ENCODE results near the gene FMN1. TPM values are rescaled to one million over a fixed set of nuclear protein-coding genes. Genes with fewer than 3 reads are reported as not detected.

The FMN1 gene
- polyA plus RNA-seq, 1 experiment: 3.7 TPM

DNA sequence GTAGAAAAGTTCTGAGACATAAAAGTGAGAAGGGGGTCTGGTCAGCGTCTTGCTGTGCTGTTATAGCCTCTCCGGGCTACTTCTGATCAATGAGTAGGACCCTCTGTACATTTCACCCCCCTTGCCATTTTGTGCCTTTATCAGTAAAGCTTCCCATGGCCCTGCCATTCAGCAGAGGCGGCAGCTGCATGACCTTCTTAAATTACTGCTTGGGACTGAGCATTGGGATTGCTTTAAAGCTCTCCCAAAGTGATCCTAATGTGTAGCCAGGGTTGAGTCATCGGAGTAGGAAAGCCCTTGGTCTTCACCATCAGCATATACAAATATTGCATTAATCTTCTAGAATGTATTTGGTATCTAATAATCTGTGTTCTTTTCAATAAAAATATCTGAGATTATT is 70.2 kb downstream of the FMN1 start:
- DNase-seq (ENCODE audit: low read depth, low spot score): no peak
- H3K4me3 ChIP-seq (ENCODE audit: low read depth, low read length): no peak overlapping the region
- CTCF ChIA-PET: interaction anchor here (2.2 to 2.3 kb wide), 2 partner anchors 8 to 37 kb away, joined by 16 to 18 read pairs; no protein-coding TSS in a partner anchor
- no peak overlapping the region for H3K27ac ChIP-seq (ENCODE audit: low read depth, low read length)
- POLR2A ChIA-PET: no interaction called here
- TF ChIP-seq, protein P1, sequence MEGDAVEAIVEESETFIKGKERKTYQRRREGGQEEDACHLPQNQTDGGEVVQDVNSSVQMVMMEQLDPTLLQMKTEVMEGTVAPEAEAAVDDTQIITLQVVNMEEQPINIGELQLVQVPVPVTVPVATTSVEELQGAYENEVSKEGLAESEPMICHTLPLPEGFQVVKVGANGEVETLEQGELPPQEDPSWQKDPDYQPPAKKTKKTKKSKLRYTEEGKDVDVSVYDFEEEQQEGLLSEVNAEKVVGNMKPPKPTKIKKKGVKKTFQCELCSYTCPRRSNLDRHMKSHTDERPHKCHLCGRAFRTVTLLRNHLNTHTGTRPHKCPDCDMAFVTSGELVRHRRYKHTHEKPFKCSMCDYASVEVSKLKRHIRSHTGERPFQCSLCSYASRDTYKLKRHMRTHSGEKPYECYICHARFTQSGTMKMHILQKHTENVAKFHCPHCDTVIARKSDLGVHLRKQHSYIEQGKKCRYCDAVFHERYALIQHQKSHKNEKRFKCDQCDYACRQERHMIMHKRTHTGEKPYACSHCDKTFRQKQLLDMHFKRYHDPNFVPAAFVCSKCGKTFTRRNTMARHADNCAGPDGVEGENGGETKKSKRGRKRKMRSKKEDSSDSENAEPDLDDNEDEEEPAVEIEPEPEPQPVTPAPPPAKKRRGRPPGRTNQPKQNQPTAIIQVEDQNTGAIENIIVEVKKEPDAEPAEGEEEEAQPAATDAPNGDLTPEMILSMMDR (IDR thresholded peaks at IDR 0.05; ENCODE audit: low read depth, low read length): no peak
- no peaks in the 10 kb centered on the region for H3K27me3 ChIP-seq (ENCODE audit: control insufficient read depth, insufficient read depth, low read length)
- H3K9me3 ChIP-seq (ENCODE audit: control insufficient read depth, insufficient read depth, low read length): peaks cover 3% of the 10 kb centered on the region; the same call in 1 of the 2 replicates

DNA sequence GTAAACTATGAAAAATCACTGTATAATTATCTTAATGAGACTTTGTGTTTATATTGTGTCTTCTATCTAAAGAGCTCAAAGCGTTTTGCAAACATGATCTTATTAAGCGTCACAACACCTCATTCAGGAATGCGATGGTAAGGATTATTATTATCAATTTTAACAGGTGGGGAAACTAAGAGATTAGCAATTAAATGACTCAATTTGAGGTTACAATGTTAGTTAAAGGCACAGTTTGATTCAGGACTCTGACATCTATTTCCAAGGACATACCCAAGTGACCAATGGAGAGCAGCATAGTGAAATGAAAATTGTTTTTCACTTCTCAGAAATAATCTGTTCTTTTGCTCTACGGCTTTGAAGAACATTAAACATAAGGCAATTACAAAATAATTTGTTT is 74.6 kb downstream of the FMN1 start:
- POLR2A ChIA-PET: no interaction called here
- H3K9me3 ChIP-seq (ENCODE audit: control insufficient read depth, insufficient read depth, low read length): no peaks in the 10 kb centered on the region
- no peak overlapping the region for H3K4me3 ChIP-seq (ENCODE audit: low read depth, low read length)
- H3K27ac ChIP-seq (ENCODE audit: low read depth, low read length): no peak overlapping the region
- CTCF ChIA-PET: interaction anchor here (1.5 to 2.1 kb wide), 3 partner anchors 12 to 33 kb away, joined by 4 to 10 read pairs (median 6); no protein-coding TSS in a partner anchor
- TF ChIP-seq, protein P1 (IDR thresholded peaks at IDR 0.05; ENCODE audit: low read depth, low read length): no peak
- no peak for DNase-seq (ENCODE audit: low read depth, low spot score)
- H3K27me3 ChIP-seq (ENCODE audit: control insufficient read depth, insufficient read depth, low read length): no peaks in the 10 kb centered on the region

DNA sequence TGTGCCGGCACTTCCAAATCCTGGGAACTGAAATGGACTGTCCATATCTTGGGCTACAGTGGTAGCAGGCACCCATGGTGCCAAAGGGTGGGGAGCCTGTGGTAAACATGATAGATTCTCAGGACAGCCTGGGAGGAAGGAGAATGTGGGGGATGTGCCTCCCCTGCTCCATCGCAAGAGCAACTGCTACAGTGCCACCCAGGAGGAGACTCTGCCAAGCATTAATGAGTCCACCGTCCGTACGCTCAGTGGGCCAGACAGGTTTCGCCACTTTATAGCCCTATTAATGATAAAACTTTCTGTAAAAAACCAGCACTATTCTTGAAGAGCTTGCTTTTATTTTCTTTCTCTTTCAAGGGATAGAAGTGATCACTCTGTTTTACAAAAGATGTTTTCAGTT is 75.2 kb downstream of the FMN1 start:
- Histone ChIP-seq H3K4me3 (ENCODE audit: low read depth, low read length) (no peak overlapping the region), H3K9me3 (ENCODE audit: control insufficient read depth, insufficient read depth, low read length) (no peaks in the 10 kb centered on the region), H3K27me3 (ENCODE audit: control insufficient read depth, insufficient read depth, low read length) (no peaks in the 10 kb centered on the region), H3K27ac (ENCODE audit: low read depth, low read length) (no peak overlapping the region)
- no peak for DNase-seq (ENCODE audit: low read depth, low spot score)
- ChIA-PET CTCF (interaction anchor here (1.5 to 2.1 kb wide), 3 partner anchors 12 to 33 kb away, joined by 4 to 10 read pairs (median 6); no protein-coding TSS in a partner anchor), POLR2A (no interaction called here)
- TF ChIP-seq, protein P1 (IDR thresholded peaks at IDR 0.05; ENCODE audit: low read depth, low read length): no peak

DNA sequence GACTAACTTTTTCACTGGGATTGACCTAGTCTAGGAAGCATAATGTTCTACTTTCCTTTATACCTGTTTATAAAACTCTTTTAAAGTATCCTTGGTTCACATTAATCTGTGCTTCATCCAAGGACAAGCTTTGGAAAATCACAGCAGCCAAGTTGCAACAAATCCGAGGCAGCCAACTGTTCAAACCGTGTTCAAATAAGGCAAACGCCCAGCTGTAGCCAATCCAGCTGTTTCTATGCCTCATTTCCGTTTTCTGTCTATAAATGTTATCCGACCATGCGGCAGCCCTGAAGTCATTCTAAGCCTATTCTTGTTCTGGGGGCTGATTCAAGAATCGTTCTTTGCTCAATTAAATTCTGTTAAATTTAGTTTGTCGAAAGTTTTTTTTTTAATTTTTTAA is 78.3 kb downstream of the FMN1 start:
- ChIA-PET POLR2A (no interaction called here), CTCF (interaction anchor here (1.3 to 2.7 kb wide), 2 partner anchors 16 to 30 kb away, joined by 4 to 14 read pairs; no protein-coding TSS in a partner anchor)
- H3K27ac ChIP-seq (ENCODE audit: low read depth, low read length): no peak overlapping the region
- no peak for DNase-seq (ENCODE audit: low read depth, low spot score)
- TF ChIP-seq, protein P1 (IDR thresholded peaks at IDR 0.05; ENCODE audit: low read depth, low read length): no peak
- no peaks in the 10 kb centered on the region for H3K9me3 ChIP-seq (ENCODE audit: control insufficient read depth, insufficient read depth, low read length)
- no peaks in the 10 kb centered on the region for H3K27me3 ChIP-seq (ENCODE audit: control insufficient read depth, insufficient read depth, low read length)
- H3K4me3 ChIP-seq (ENCODE audit: low read depth, low read length): no peak overlapping the region

DNA sequence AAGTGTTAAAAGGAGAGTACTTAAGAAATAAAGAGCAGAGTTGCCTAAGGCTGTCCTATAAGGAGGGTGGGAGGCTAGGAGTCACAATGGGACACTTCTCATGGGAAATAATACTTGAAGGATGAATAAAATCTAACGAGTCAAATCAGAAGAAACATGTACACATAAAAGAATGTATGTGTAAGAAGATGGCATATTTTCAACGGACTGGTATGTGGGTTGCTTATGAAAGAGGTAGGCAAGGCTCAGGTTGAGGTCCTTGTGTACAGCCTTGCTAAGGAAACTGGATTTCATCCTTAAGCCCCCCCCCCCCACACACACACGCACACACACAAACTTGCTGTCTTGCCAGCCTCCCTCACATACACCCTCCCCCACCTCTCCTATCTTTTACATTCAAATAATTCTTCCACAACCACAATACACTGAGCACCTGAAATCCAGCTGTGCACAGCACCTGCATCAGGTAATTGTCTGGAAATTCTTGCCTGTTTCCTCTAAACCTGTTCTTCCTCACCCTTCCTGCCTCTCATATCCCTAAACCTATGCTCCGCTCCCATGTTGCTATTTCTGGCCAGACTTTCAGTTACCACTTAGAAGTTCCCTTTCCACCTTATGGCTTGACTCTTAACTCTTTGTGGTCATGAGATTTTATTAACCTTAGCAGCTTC is 79.2 kb downstream of the FMN1 start:
- H3K4me3 ChIP-seq (ENCODE audit: low read depth, low read length): no peak overlapping the region
- TF ChIP-seq, protein P1 (IDR thresholded peaks at IDR 0.05; ENCODE audit: low read depth, low read length): no peak
- no peaks in the 10 kb centered on the region for H3K9me3 ChIP-seq (ENCODE audit: control insufficient read depth, insufficient read depth, low read length)
- POLR2A ChIA-PET: no interaction called here
- no peaks in the 10 kb centered on the region for H3K27me3 ChIP-seq (ENCODE audit: control insufficient read depth, insufficient read depth, low read length)
- peak overlapping the region; percentile 90 for H3K27ac ChIP-seq (ENCODE audit: low read depth, low read length)
- DNase-seq (ENCODE audit: low read depth, low spot score): no peak
- CTCF ChIA-PET: interaction anchor here (1.3 to 2.7 kb wide), 3 partner anchors 17 to 29 kb away, joined by 4 to 14 read pairs (median 8); no protein-coding TSS in a partner anchor

Data from AG04450 (cell line).